Spinal cord (tissue), 10 donors: Measurements from ENCODE around the gene CTDSP2. TPM values are rescaled to one million over a fixed set of nuclear protein-coding genes. Genes with fewer than 3 reads are reported as not detected.
A peak's percentile ranks its signal among the peaks of the same experiment; 100 is the strongest.
"Not testable (repeated sequence)": the region's sequence is repeated elsewhere in the genome, so short reads cannot be mapped to it uniquely, and the experiment has no call there.

ENCODE experiments used
- DNase-seq, 6 donors: peaks; one replicate each; pipeline versions ENCODE4 v3.0.0 to v3.0.0-alpha.2; 2013 to 2015; ENCODE audit warnings: low spot score in 6 of 6, low read depth in 4 of 6
- H3K27ac ChIP-seq: one replicate; pipeline ENCODE4 v1.5.1; 2013; ENCODE audit warnings: low read depth, low read length, control low read depth
- H3K27me3 ChIP-seq: one replicate; pipeline ENCODE4 v1.6.1; 2013; ENCODE audit warnings: low read length; ENCODE audit not compliant: control insufficient read depth, insufficient read depth
- H3K36me3 ChIP-seq: one replicate; pipeline ENCODE4 v1.6.1; 2013; ENCODE audit warnings: low read length; ENCODE audit not compliant: control insufficient read depth, insufficient read depth
- H3K4me1 ChIP-seq: one replicate; pipeline ENCODE4 v1.6.1; 2013; ENCODE audit warnings: low read length; ENCODE audit not compliant: control insufficient read depth, insufficient read depth
- H3K4me3 ChIP-seq: one replicate; pipeline ENCODE4 v1.5.1; 2013; ENCODE audit warnings: low read depth, low read length, control low read depth
- H3K9me3 ChIP-seq: one replicate; pipeline ENCODE4 v1.6.1; 2013; ENCODE audit warnings: low read length; ENCODE audit not compliant: control insufficient read depth, insufficient read depth
- WGBS: methylation state at CpG from one replicate; pipeline ENCODE4 v1.1.5; 2013; ENCODE audit warnings: missing lambda C conversion rate; ENCODE audit not compliant: insufficient coverage; 5-methylcytosine and 5-hydroxymethylcytosine counted together
- polyA plus RNA-seq, 2 donors: library from polyadenylated mRNA; unstranded; fragments of 120-200 nt; gene quantifications; one replicate each; pipeline ENCODE4 v1.2.1, GENCODE V29; 2013; ENCODE audit not compliant: insufficient read length in 2 of 2
- total RNA-seq, 2 donors: library from RNA; depleted of rRNA in 1 of 2; stranded (reverse); fragments of 120-200 nt in 1 of 2; fragments of >200 nt in 1 of 2; gene quantifications; one replicate each; pipeline versions ENCODE4 v1.2.3 to v1.2.4, GENCODE V29; 2013 to 2014
- donor health status: healthy.

CTDSP2 gene
- total and polyA plus RNA-seq, 4 donors = 42.6 to 111 (median 102) TPM

GRCh38 chr12:57777911-57778310 is 68.6 kb downstream of the CTDSP2 start:
- DNase-seq = no peak
- Histone ChIP-seq H3K4me1 (peaks cover 9% of the 10 kb centered on the region), H3K36me3 (peaks cover 10% of the 10 kb centered on the region), H3K27me3 (no peaks in the 10 kb centered on the region), H3K4me3 (no peak overlapping the region), H3K9me3 (no peaks in the 10 kb centered on the region), H3K27ac (no peak overlapping the region)
- 96% methylated on average over 3 of the region's 7 CpGs for WGBS

- Histone ChIP-seq H3K27ac (no peak overlapping the region), H3K27me3 (no peaks in the 10 kb centered on the region), H3K4me1 (peaks cover 10% of the 10 kb centered on the region), H3K36me3 (peaks cover 10% of the 10 kb centered on the region), H3K9me3 (no peaks in the 10 kb centered on the region), H3K4me3 (no peak overlapping the region)
- 87% methylated on average over 3 of the region's 7 CpGs for WGBS
- DNase-seq = no peak
Observed at GRCh38 chr12:57777367-57777766, 69.2 kb downstream of the CTDSP2 start.

DNA sequence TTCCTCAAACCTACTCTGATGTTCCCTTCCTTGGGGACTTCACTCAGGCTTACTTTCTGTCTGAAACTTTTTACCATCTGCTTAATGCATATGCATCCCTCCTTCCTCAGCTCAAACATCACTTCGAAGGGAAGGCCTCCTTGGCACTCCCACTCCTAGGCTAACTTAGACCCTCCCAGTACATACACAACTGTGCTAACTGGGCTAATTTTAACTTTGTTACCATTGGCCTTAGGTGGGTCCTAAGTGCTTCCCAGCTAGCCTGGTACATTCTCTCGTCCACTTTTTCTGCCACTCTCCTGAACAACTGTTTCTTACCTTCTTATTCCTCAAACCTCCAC is 70.3 kb downstream of the CTDSP2 start:
- WGBS = 83% methylated on average over 2 of the region's 2 CpGs
- H3K4me1 ChIP-seq = peaks cover 17% of the 10 kb centered on the region

DNA sequence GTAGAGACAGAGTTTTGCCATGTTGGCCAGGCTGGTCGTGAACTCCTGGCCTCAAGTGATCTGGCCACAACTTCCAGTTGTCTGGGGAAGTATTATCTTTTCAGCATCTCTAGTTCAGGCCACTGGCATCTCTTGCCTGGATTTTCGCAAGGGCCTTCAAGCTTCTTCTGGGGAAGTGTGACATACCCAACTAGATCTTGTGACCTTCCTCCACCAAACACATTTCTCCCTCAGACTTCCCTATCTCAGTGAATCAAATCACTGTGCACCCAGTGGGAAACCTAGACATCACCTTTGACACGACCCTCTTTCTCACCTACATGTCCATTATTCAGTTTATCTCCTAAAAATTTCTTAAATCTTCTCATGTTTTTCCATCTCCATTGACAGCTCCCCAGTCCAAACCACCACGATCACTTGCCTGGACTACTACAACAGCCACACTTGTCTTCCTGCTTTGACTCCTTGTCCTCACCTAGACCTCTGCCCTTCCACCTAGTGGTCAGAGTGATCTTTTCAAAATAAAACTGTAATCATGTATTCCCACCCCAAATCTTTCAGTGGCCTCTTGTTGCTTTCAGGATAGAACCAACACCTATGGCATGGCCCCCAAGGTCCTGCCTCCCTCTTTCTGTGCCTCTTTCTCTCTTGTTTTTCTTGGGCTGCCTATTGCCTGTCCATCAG is 70.8 kb downstream of the CTDSP2 start:
- Histone ChIP-seq H3K27ac (no peak overlapping the region), H3K4me1 (peaks cover 18% of the 10 kb centered on the region), H3K36me3 (peaks cover 10% of the 10 kb centered on the region), H3K9me3 (no peaks in the 10 kb centered on the region), H3K4me3 (no peak overlapping the region), H3K27me3 (no peaks in the 10 kb centered on the region)
- no peak for DNase-seq
- 83% methylated on average over 3 of the region's 4 CpGs for WGBS

More for the DNA sequence above, 70.3 kb downstream of the CTDSP2 start:
- Histone ChIP-seq H3K4me3 (no peak overlapping the region), H3K27me3 (no peaks in the 10 kb centered on the region), H3K36me3 (peaks cover 10% of the 10 kb centered on the region), H3K27ac (no peak overlapping the region), H3K9me3 (no peaks in the 10 kb centered on the region)
- no peak for DNase-seq

GRCh38 chr12:57775044-57775443 is 71.5 kb downstream of the CTDSP2 start:
- H3K9me3 ChIP-seq = no peaks in the 10 kb centered on the region
- peaks cover 6% of the 10 kb centered on the region for H3K36me3 ChIP-seq
- 80% methylated on average over 2 of the region's 3 CpGs for WGBS
- no peak overlapping the region for H3K4me3 ChIP-seq
- peaks cover 18% of the 10 kb centered on the region for H3K4me1 ChIP-seq
- no peak overlapping the region for H3K27ac ChIP-seq
- DNase-seq = no peak
- H3K27me3 ChIP-seq = no peaks in the 10 kb centered on the region

DNA sequence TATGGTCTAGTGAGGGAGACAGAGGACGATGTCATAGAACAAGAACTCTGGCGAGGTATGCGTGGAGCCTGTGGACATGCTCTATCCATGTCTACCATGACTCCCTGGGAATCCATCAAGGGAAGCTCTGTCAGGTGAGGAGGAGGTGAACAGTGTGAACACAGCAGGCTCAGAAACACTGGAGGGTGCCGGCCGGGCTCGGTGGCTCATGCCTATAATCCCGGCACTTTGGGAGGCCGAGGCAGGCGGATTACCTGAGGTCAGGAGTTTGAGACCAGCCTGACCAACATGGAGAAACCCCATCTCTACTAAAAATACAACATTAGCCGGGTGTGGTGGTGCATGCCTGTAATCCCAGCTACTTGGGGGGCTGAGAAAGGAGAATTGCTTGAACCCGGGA is 71.9 kb downstream of the CTDSP2 start:
- H3K27me3 ChIP-seq, H3K36me3 ChIP-seq, H3K4me3 ChIP-seq, DNase-seq, H3K27ac ChIP-seq, H3K9me3 ChIP-seq: not testable (repeated sequence)
- 83% methylated on average over 4 of the region's 11 CpGs for whole genome bisulfite sequencing
- H3K4me1 ChIP-seq = peaks cover 18% of the 10 kb centered on the region

DNA sequence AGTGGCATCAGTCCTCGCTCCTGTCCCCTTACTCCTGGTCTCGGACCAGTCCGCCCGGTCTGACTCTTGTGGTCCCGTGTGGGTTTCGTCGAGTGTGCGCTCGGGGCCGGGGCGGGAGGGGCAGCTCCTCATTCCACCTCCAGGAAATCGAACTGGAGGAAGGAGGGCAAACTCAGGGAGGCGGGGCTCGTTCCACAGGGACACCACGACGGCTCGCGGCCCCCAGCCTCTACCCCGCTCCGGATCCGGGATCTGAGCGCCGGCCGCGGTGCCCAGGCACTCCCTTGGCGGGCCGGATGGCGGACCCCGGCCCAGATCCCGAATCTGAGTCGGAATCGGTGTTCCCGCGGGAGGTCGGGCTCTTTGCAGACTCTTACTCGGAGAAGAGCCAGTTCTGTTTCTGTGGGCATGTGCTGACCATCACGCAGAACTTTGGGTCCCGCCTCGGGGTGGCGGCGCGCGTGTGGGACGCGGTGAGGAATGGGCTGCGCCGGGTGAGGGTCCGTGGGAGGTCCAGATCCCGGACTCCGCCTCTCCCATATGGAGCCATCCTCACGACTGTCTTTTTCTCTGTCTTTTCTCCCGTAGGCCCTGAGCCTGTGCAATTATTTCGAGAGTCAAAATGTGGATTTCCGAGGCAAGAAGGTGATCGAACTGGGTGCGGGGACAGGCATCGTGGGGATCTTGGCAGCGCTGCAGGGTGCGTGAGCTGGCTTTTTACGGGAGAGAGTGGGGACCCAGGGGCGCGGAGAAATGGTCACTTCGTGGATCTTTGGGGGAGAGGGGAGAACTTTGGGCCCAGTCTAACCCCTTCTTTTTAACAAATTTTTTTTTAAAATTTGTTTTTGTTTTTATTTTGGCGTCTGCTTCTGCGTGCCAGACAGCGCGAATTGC is 73.9 kb downstream of the CTDSP2 start, which contains the start of gene EEF1AKMT3:
Gene EEF1AKMT3, plus strand, starts transcription at position 186 of the 894 bp plus-strand sequence. Its CDS starts 111 bp downstream, at position 297.
- WGBS = 0% methylated on average over 49 of the region's 67 CpGs
- peaks cover 12% of the 10 kb centered on the region for H3K36me3 ChIP-seq
- H3K27ac ChIP-seq = peak within 1 kb of the TSS; percentile 94
- peaks cover 4% of the 10 kb centered on the region for H3K27me3 ChIP-seq
- H3K4me1 ChIP-seq = peaks cover 18% of the 10 kb centered on the region
- no peaks in the 10 kb centered on the region for H3K9me3 ChIP-seq
- peak within 1 kb of the TSS; percentile 99 for H3K4me3 ChIP-seq
- DNase-seq = peak in 2 of 6 donors; percentile 63 to 70

- no peaks in the 10 kb centered on the region for H3K9me3 ChIP-seq
- peak within 1 kb of the TSS; percentile 99 for H3K4me3 ChIP-seq
- peak; percentile 90 to 99 (median 96) for DNase-seq
- H3K27ac ChIP-seq = peak within 1 kb of the TSS; percentile 94
- H3K4me1 ChIP-seq = peaks cover 20% of the 10 kb centered on the region
- peaks cover 12% of the 10 kb centered on the region for H3K36me3 ChIP-seq
- peaks cover 11% of the 10 kb centered on the region for H3K27me3 ChIP-seq
- 0% methylated on average over 26 of the region's 28 CpGs for WGBS
Observed at GRCh38 chr12:57771873-57772428, 74.6 kb downstream of the CTDSP2 start, which contains the start of gene METTL1. Gene METTL1 (minus strand): TSS chr12:57772105. CDS start chr12:57772083, 22 bp downstream.

DNA sequence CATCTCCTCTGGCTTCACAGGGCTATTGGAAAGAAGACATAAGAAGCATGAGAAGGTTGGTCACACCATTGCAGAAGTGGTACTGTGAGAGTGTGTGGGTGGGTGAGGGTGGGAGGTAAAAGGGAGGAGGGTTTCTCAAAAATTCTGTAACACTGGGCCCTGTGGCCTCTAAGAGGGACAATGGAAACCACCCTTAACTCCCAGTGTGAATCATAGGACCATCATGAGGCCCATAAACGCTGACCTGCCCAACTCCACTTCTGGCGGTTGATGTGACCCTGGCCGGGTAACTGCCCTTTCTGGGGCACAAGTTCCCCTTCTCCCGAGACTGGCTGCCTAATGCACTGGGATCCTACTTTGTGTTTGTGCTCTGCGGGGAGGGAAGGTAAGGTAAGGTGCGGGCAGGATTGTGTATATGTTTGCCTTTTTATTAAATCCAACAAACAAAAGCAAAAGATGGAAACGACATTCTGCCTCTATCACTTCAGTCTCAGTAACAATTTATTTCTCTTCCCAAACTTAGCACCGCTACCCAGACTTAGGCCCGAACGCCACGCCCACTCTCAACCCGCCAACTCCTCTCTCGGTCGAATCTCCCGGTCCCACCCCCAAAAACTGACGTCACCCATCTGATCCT is 75.2 kb downstream of the CTDSP2 start:
- peak overlapping the region; percentile 99 for H3K4me3 ChIP-seq
- peak overlapping the region; percentile 94 for H3K27ac ChIP-seq
- DNase-seq = peak in 5 of 6 donors; percentile 76 to 97 (median 85)
- peaks cover 12% of the 10 kb centered on the region for H3K36me3 ChIP-seq
- WGBS = 0% methylated on average over 13 of the region's 16 CpGs
- H3K4me1 ChIP-seq = peaks cover 26% of the 10 kb centered on the region
- no peaks in the 10 kb centered on the region for H3K9me3 ChIP-seq
- H3K27me3 ChIP-seq = peaks cover 17% of the 10 kb centered on the region
